HPDE6-E6E7 (cell line): Measurements from ENCODE around the gene RFX3.

Source experiments
- DNase-seq: peaks from one replicate; pipeline ENCODE4 v3.0.0; 2011; ENCODE audit warnings: missing footprints; ENCODE audit errors: extremely low spot score

The RFX3 gene

DNA sequence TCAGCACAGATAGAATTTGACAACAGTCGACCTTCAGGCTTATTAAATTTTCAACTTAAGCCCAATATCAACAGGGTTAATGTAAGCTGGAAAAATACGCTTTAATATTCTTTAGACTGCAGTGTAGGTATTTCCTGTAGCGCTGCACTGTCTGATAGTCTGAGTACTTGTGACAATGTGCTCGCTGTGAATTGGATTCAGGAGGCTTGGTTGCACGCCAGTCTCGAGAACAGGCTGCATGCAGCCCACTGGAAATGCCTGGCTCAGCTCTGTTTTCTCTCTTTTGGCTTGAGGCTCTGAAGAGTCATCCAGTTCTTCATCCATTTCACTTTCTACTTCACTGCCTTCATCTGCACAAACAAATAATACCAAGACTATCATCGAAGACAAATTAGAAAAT is 300.9 kb downstream of the RFX3 start:
- no peak for DNase-seq

DNA sequence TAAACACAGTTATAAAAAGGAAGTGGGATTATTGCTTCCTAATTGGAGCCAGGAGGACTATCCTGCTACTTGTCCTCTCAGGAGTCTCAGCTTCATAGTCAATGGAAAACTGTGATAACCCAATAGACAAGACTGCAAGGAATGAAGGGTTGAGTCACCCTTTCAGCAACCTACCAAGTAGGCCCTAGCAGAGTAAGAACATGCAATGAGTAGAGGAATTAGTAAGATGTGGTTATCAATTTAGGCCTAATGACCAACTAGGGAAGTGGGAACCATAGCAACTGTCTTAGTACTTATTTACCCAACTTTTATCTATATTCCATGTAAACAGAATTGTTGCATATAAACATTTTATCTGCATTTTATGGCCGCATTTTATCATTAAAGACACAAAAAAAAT is 310.1 kb downstream of the RFX3 start:
- DNase-seq: no peak

DNA sequence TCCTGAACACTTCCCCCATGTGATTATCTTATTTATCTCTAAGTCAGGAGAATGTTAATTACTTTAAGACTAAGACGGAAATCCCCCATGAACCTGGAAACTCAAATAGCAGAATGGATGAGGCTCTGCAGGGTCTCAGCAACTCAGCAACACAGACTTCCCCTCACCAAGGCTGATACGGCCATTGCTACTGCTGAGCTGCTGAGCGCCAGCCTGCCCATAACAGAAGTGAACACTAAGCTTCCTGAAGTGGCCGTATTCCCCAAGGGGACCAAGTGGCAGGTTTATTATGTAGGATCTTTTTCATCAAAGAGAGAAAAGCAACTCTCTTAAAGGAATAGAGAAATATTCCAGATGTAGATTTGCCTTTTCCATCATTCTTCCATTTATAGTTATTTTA is 311.1 kb downstream of the RFX3 start:
- DNase-seq: no peak

DNA sequence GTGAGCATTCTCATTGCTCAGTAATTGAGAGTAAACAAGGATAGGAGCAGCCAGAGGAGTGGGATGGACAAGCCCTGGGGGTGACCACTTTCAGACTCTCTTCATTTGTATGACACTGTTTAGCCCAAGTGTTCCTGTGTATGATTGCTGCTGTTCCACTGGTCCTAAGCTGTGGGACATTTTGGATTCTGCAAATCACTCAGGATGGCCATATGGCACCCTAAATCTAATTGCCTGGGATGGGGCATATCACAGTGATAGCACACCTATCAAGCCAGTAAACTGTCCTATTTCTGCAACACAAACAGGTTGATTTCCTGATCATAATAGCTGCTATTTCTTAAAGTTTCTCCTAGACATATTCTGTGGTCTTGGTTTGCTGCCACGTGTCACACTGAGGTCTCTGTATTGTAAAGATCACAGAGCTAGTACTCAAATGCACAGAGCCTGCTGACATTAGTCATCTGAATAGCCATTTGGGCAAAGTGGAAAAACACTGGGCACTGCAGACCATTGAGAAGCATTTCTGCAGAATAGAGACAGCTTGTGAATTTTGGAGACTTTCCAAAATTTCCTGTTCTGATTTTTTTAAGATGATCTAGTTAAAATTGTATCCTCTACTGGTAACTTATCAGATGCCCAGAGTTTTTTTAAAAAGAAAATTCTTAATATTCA is 320.2 kb downstream of the RFX3 start:
- no peak for DNase-seq

DNA sequence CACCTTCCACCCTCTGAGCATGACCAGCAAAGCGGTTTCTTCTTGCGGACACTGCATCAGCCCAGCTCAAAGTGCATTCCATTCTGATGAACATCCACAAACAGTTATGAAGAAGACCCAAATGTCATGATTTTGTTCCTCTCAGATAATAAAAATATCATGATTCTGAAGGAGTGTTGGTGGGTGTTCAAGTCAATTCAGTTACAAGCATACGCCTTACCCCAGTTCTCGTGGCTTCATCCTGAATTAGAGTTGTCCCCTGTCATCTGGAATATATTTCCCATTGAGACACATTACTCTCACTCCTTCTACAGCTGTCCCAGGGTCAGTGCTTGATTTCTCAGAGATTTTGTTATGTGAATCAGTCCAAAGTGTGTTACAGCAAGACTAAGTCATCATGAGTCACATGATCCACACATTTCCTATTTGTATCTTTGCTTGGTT is 325.4 kb downstream of the RFX3 start:
- DNase-seq: no peak

DNA sequence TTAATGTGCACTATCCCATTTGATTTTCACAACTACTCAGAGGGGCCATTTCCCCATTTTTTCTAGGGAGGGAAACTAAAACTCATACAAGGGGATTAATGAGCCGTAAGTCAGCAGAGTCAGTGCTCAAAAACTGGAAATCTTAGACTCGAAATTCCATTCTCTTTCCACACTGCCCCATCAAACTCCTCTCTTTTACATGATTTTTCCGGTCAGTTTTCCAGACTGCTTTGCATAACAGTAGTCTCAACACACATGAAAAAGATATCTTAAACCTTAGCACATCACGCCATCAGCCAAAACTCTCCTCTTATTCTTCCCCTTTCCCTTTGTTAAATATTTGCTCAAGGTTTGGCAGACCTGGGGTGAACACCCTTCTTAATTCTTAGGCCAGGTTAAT is 332.0 kb downstream of the RFX3 start:
- DNase-seq: no peak

DNA sequence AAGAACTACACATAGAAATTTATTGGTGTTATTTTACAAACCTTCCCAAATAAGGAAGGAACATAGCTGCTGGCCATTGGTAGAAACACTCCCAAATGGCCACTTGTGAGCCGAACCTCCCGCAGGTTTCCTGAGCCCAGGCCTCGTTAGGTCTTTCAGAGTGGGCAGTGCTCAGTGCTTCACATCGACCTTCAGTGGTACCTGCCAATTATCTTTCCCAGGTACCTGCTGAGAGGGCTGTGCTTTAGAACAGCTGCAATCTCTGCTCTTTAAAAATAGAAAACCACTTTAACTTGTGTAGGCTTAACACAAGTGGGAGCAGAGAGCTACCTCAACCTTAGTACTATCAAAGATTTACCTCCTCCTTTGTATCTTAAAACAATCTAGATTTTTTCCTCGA is 334.1 kb downstream of the RFX3 start:
- DNase-seq: no peak

DNA sequence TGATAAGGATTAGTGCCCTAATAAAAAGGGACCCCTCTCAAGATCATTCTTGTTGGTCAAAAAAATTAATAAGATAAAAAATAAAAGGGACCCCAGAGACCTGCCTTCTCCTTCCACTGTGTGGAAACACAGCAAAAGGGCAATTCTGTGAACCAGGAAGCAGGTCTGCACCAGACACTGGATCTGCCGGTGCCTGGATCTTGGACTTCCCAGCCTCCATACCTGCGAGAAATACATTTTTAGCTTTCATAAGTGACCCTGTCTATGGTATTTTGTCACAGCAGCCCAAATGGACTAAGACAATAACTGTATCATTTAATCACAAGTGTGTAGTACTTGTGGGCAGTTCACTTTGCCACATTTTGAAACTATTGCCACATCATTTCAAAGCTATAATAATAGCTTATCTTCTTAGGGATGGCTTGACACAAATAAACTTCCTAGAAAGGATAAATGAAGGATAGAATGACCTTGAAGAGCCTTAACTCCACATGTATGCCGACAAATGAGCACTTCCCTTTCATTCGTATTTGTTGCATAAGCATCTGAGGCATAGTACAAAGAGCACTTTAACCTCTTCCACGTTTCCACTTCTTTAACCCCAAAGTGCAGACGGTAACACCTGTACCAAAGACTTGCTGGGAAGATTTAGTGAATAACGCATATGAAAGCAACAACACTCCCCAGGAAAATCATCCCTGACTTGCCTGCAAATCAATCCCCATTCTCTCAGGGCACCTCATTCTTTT is 336.5 kb downstream of the RFX3 start:
- DNase-seq: no peak

DNA sequence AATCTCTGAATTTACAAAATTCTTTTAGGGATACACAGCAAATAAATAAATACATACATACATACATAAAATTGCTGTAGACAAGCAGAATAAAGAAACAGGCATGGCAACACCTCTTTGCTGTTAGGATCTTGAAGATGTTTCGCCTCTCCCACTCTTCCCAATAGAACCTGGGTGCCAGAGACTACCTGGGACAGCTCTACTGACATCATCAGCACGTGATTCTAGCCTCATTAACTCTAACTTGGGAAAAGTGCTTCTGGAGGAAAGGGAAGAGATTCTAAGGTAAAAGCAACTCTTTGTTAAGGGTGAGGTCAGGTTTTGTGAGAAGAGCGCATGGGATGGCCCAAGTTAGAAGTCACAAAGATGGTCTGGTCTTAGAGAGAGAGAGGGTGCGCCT is 339.1 kb downstream of the RFX3 start:
- DNase-seq: no peak

DNA sequence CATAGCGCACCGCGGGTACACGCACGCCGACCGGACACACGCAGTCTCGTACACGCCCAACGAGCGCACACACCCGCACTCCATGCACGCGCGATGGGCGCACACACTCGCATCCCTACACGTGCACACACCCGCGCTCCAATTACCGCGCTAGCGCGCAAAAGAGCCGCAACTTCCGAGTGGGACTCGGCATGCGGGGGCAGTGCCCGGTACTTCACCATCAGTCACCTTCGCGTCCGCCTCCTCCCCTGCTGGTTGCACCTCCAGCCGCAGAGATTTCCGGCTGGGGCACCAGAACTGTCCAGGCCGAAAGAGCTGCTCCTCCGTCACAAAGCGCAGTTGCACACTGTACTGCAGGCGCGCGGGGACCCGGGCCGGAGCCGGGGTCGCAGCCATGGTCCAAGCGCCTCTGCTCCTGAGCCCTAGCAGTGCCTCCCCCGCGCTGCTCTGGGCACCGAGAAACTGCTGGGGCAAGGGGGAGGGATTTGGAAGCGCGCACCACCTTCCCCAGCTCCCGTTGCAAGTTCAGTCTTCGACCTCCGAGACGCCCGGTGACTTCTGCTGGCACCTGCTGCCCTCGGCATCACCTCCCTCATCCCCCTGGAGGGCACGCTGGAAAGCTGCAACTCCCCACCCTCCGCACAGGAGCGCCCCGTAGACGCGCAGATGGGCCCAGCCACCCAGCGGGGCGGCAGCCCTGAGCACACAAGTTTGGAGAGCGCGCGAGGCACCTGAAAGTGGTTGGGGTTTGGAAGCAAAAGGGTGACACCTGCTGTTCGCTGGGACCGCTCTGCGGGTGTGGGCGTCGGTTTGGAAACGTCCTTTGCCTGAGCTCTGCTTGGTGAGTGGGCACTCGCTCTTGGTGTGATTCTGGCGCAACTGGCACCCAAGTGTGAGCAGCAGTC is 344.5 kb downstream of the RFX3 start:
- peak; percentile 36 for DNase-seq

DNA sequence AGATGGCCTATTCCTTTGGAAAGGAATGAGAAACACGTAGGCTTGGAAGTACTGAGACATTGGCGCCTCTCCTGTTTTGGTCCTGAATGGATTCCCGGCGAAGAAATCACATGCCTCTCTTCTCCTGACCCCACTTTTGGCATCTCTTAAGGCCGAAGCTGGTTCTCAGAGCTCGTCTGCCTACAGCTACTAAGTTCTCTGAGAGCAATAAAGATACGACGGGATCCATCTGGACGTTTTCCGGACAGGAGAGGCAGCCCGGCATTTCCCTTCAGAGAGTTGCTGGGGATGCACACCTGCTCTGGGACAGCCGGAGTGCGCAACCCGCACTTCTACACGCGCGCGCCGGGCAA is 345.1 kb downstream of the RFX3 start:
- DNase-seq: no peak

DNA sequence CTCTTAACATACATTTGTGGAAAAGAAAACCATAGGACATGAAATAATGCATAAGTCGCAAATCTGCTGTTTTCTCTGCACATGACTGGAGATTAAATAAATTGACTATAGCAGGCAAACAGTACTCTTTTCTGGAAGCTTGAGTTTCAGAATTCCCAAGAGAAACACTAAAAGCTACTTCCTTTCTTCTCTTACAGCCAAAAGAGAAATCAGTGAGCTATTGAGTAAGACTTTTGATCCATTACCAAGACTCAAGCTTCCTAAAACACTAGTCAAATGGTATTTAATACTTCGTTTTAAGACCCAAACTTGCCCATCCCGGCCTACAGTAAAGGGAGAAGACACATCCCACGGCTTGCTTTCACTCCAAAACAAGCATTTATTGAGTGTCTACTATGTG is 346.1 kb downstream of the RFX3 start:
- no peak for DNase-seq

DNA sequence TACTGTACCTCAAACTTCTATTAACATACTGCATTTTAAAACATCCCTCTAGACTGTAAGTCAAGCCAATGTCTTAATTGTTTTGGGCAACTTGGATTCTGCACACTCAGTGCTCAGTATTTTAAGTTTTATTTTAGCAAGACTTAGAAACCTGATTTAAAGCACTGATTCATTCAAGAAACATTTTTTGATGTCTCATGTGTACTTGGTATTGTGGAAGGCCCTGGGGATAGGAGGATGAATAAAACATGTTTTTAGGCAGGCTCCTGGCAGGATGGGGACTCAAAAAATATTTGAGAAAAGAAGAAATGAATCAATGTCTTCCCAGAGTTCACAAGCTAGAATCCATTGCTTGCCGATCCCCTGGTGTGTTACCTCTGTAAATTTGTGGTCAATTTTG is 347.9 kb downstream of the RFX3 start:
- DNase-seq: no peak

DNA sequence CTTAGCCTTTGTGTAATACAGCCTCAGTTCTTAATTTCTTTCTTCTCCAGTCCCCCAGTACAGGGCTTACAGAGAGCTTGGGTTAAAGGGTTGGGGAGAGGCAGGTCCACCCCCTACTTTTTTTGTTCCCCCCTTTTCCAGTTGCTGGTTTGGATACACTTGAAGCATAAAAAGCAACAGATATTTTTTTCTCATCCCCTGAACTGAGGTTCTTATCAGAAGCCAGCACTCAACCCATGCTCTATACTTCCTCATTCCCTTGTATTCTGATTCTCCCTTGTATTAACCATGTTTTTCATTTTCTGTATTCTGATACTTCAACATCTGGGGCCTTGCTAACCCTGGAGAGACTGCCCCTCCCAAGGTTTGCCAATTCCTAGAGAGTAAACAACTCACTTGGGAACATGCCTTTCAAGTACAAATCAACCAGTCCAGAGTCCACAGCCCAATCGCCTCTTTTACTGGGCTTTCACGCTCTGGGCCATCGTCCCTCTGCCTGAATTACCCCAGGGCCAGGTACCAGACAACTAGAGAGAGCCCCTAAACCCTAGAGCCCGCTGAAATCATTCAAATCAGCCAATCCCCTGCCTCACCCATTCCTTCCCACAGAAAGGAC is 348.5 kb downstream of the RFX3 start:
- no peak for DNase-seq

DNA sequence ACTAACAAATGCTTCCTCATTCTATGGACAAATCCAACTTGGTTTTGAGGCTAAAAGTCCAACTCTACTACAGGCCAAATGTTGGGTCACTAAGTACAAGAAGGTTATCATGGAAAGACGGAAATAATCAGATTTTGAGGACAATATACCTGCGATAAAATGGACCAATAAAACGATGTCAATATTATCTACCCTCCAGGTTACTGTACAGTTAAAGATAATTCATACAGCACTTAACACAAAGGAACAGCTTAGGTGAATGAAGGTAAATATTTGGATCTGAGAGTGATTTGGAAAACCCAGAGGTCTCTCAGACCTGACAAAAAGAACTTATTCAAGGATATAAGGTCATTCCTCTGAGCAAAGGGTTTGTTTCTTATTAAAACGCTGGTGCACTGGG is 352.4 kb downstream of the RFX3 start:
- DNase-seq: no peak

DNA sequence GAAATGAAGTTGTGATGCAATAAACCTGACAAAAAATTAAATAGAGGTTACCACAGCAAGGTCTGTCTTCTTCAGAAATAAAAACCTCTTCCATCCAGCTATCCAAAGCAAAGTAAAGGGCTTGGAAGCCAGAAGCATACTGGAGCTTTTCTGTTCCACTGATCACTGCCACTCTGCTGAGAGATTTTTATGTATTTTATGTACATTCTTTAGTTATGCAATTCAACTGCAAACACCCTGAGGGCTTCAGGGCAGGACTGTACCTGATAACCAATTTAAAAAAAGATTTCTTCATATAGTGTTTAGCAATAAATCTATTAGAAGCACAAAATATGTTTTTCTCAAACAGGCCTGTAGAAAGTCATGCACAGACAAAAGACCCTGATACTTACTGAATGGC is 355.0 kb downstream of the RFX3 start:
- DNase-seq: no peak
